Thymus (tissue), 11 donors: ENCODE data around the gene CPED1. TPM values are rescaled to one million over a fixed set of nuclear protein-coding genes. Genes with fewer than 3 reads are reported as not detected.
"Not testable (repeated sequence)": the region's sequence is repeated elsewhere in the genome, so short reads cannot be mapped to it uniquely, and the experiment has no call there.

Experiments used
- DNase-seq, 9 donors: peaks; one replicate each; pipeline ENCODE4 v3.0.0-alpha.2; 2013; ENCODE audit warnings: low spot score in 9 of 9, low read depth in 6 of 9, missing footprints in 1 of 9
- H3K27ac ChIP-seq, 2 donors: one replicate each; pipeline ENCODE4 v1.5.1; 2013; ENCODE audit warnings: control low read depth in 1 of 2, low read depth in 1 of 2, low read length in 1 of 2, mild to moderate bottlenecking in 1 of 2, moderate library complexity in 1 of 2
- H3K27me3 ChIP-seq, 2 donors: one replicate each; pipeline ENCODE4 v1.5.1; 2013; ENCODE audit warnings: low read length in 1 of 2; ENCODE audit not compliant: control insufficient read depth in 2 of 2, insufficient read depth in 1 of 2
- H3K36me3 ChIP-seq, 2 donors: one replicate each; pipeline ENCODE4 v1.5.1; 2013; ENCODE audit warnings: low read length in 1 of 2, mild to moderate bottlenecking in 1 of 2, moderate library complexity in 1 of 2; ENCODE audit not compliant: control insufficient read depth in 2 of 2, insufficient read depth in 2 of 2
- H3K4me1 ChIP-seq, 2 donors: one replicate each; pipeline ENCODE4 v1.5.1; 2013; ENCODE audit warnings: low read length in 2 of 2; ENCODE audit not compliant: control insufficient read depth in 2 of 2, insufficient read depth in 2 of 2
- H3K4me3 ChIP-seq, 2 donors: one replicate each; pipeline ENCODE4 v1.5.1; 2013; ENCODE audit warnings: low read length in 2 of 2, control low read depth in 1 of 2, mild to moderate bottlenecking in 1 of 2
- H3K9me3 ChIP-seq, 2 donors: one replicate each; pipeline ENCODE4 v1.5.1; 2013; ENCODE audit warnings: low read length in 1 of 2, mild to moderate bottlenecking in 1 of 2; ENCODE audit not compliant: control insufficient read depth in 2 of 2, insufficient read depth in 1 of 2
- WGBS: extraction: QIAGEN DNeasy Blood & Tissue Kit; methylation state at CpG from one replicate; pipeline ENCODE4 v1.1.7; 2013; 5-methylcytosine and 5-hydroxymethylcytosine counted together
- polyA plus RNA-seq: library from polyadenylated mRNA; stranded (reverse); fragments of 200-250 nt; gene quantifications from one replicate; pipeline ENCODE4 v1.2.3, GENCODE V29; 2013
- total RNA-seq: library from RNA; stranded (reverse); fragments of 120-200 nt; gene quantifications from one replicate; pipeline ENCODE4 v1.2.4, GENCODE V29; 2013
- donor health status: healthy.

CPED1 gene
- total and polyA plus RNA-seq, 2 donors, result 1.9 to 2.2 TPM

GRCh38 chr7:121279060-121279620 is 290.6 kb downstream of the CPED1 start:
- Histone ChIP-seq H3K9me3 (no peaks in the 10 kb centered on the region), H3K4me1 (no peaks in the 10 kb centered on the region), H3K36me3 (no peaks in the 10 kb centered on the region), H3K27ac (no peak overlapping the region), H3K4me3 (no peak overlapping the region), H3K27me3 (no peaks in the 10 kb centered on the region)
- DNase-seq, result no peak
- 86% methylated on average over 2 of the region's 2 CpGs for WGBS

GRCh38 chr7:121279822-121280221 is 291.3 kb downstream of the CPED1 start:
- 95% methylated on average over 4 of the region's 4 CpGs for WGBS
- no peaks in the 10 kb centered on the region for H3K36me3 ChIP-seq
- H3K4me3 ChIP-seq, result no peak overlapping the region
- H3K27ac ChIP-seq, result no peak overlapping the region
- no peaks in the 10 kb centered on the region for H3K27me3 ChIP-seq
- no peak for DNase-seq
- H3K4me1 ChIP-seq, result no peaks in the 10 kb centered on the region
- peaks cover 0 to 4% of the 10 kb centered on the region in 2 donors for H3K9me3 ChIP-seq

GRCh38 chr7:121280656-121281055 is 292.1 kb downstream of the CPED1 start:
- H3K4me3 ChIP-seq, result no peak overlapping the region
- DNase-seq, result no peak
- H3K27me3 ChIP-seq, result no peaks in the 10 kb centered on the region
- H3K4me1 ChIP-seq, result no peaks in the 10 kb centered on the region
- no peak overlapping the region for H3K27ac ChIP-seq
- WGBS, result 94% methylated on average over 1 of the region's 1 CpG
- no peaks in the 10 kb centered on the region for H3K36me3 ChIP-seq
- peaks cover 0 to 9% of the 10 kb centered on the region in 2 donors for H3K9me3 ChIP-seq

DNA sequence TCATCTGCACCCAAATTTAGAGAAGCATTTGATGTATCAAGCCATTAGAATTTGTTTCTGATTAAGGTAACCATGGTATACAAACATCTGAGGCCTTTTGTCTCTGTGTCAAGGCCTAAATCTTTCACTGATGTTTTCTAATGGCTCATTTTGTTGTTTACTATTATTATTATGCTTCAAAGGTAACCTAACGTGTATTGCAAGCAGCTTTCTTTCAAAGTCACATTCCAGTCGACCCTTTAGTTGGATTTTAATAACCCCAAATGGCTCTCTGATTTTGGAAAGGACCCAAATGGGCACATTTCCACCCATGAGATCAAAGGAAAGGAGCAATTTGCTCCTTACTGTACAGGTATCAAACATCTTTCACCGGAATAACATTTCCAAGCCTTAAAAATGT is 293.6 kb downstream of the CPED1 start:
- H3K27ac ChIP-seq, result no peak overlapping the region
- H3K36me3 ChIP-seq, result no peaks in the 10 kb centered on the region
- H3K27me3 ChIP-seq, result no peaks in the 10 kb centered on the region
- H3K4me3 ChIP-seq, result no peak overlapping the region
- H3K4me1 ChIP-seq, result no peaks in the 10 kb centered on the region
- H3K9me3 ChIP-seq, result peaks cover 0 to 9% of the 10 kb centered on the region in 2 donors
- no peak for DNase-seq
- 85% methylated on average over 3 of the region's 3 CpGs for WGBS

GRCh38 chr7:121285066-121285667 is 296.7 kb downstream of the CPED1 start:
- H3K36me3 ChIP-seq, result no peaks in the 10 kb centered on the region
- no peak overlapping the region for H3K27ac ChIP-seq
- peaks cover 0 to 9% of the 10 kb centered on the region in 2 donors for H3K9me3 ChIP-seq
- DNase-seq, result no peak
- H3K27me3 ChIP-seq, result no peaks in the 10 kb centered on the region
- 96% methylated on average over 1 of the region's 1 CpG for WGBS
- no peak overlapping the region for H3K4me3 ChIP-seq
- no peaks in the 10 kb centered on the region for H3K4me1 ChIP-seq

- no peak overlapping the region for H3K4me3 ChIP-seq
- 88% methylated on average over 2 of the region's 2 CpGs for WGBS
- no peak overlapping the region for H3K27ac ChIP-seq
- H3K9me3 ChIP-seq, result peaks cover 0 to 9% of the 10 kb centered on the region in 2 donors
- H3K36me3 ChIP-seq, result no peaks in the 10 kb centered on the region
- no peaks in the 10 kb centered on the region for H3K4me1 ChIP-seq
- no peak for DNase-seq
- no peaks in the 10 kb centered on the region for H3K27me3 ChIP-seq
These were observed 297.7 kb downstream of the CPED1 start for GRCh38 chr7:121286186-121286585.

GRCh38 chr7:121286742-121287734 is 298.5 kb downstream of the CPED1 start:
- H3K9me3 ChIP-seq, result peaks cover 0 to 9% of the 10 kb centered on the region in 2 donors
- H3K27ac ChIP-seq, result no peak overlapping the region
- no peaks in the 10 kb centered on the region for H3K36me3 ChIP-seq
- no peak for DNase-seq
- H3K4me3 ChIP-seq, result no peak overlapping the region
- H3K4me1 ChIP-seq, result no peaks in the 10 kb centered on the region
- no peaks in the 10 kb centered on the region for H3K27me3 ChIP-seq
- WGBS, result 78% methylated on average over 6 of the region's 6 CpGs

GRCh38 chr7:121288894-121289293 is 300.4 kb downstream of the CPED1 start:
- Histone ChIP-seq H3K36me3 (no peaks in the 10 kb centered on the region), H3K27ac (no peak overlapping the region), H3K4me3 (no peak overlapping the region), H3K9me3 (peaks cover 0 to 9% of the 10 kb centered on the region in 2 donors), H3K27me3 (no peaks in the 10 kb centered on the region), H3K4me1 (no peaks in the 10 kb centered on the region)
- DNase-seq, result no peak

GRCh38 chr7:121289930-121290329 is 301.4 kb downstream of the CPED1 start:
- 97% methylated on average over 5 of the region's 5 CpGs for WGBS
- not testable (repeated sequence) for H3K4me1 ChIP-seq, H3K27ac ChIP-seq, H3K27me3 ChIP-seq, H3K9me3 ChIP-seq, DNase-seq, H3K4me3 ChIP-seq, H3K36me3 ChIP-seq
